Fibroblast of lung (primary cell): ENCODE results near the gene SMIM17. TPM values are rescaled to one million over a fixed set of nuclear protein-coding genes. Genes with fewer than 3 reads are reported as not detected.

ENCODE experiments used
- DNase-seq, 2 donors: peaks; one replicate each; pipeline versions ENCODE4 v3.0.0 to v3.0.0-alpha.2; 2010; ENCODE audit warnings: low read depth in 2 of 2
- H2AFZ ChIP-seq: 2 replicates; pipeline ENCODE4 v1.5.1; 2012; ENCODE audit warnings: low read length, control low read depth, inconsistent platforms
- H3K27ac ChIP-seq: 2 replicates; pipeline ENCODE4 v1.5.1; 2011; ENCODE audit warnings: low read length, control low read depth; ENCODE audit not compliant: insufficient read depth
- H3K27me3 ChIP-seq: 2 replicates; pipeline ENCODE4 v1.5.1; 2011; ENCODE audit warnings: mild to moderate bottlenecking, low read length; ENCODE audit not compliant: control insufficient read depth, insufficient read depth
- H3K36me3 ChIP-seq: 2 replicates; pipeline ENCODE4 v1.5.1; 2011; ENCODE audit warnings: low read length; ENCODE audit not compliant: control insufficient read depth, insufficient read depth
- H3K4me1 ChIP-seq: 2 replicates; pipeline ENCODE4 v1.5.1; 2011; ENCODE audit warnings: low read length; ENCODE audit not compliant: control insufficient read depth, insufficient read depth; ENCODE audit errors: extremely low read depth
- H3K4me2 ChIP-seq: 2 replicates; pipeline ENCODE4 v1.5.1; 2011; ENCODE audit warnings: low read length, control low read depth; ENCODE audit not compliant: insufficient read depth; ENCODE audit errors: extremely low read depth
- H3K4me3 ChIP-seq, 4 experiments: fragments of 200-600 bp in 1 of 4; sonication (generic) in 1 of 4; replicated peaks in 1 of 4; 2 replicates each; pipeline ENCODE4 v1.5.1; 2011 to 2016; ENCODE audit warnings: low read length in 4 of 4, low read depth in 3 of 4, mild to moderate bottlenecking in 3 of 4, control low read depth in 2 of 4, inconsistent platforms in 1 of 4, mixed read lengths in 1 of 4; ENCODE audit not compliant: insufficient read depth in 1 of 4; ENCODE audit errors: control extremely low read depth in 1 of 4
- H3K79me2 ChIP-seq: 2 replicates; pipeline ENCODE4 v1.5.1; 2012; ENCODE audit warnings: mild to moderate bottlenecking, low read length, inconsistent platforms; ENCODE audit not compliant: control insufficient read depth, insufficient read depth
- H3K9ac ChIP-seq: 2 replicates; pipeline ENCODE4 v1.5.1; 2011; ENCODE audit warnings: mild to moderate bottlenecking, low read length, control low read depth; ENCODE audit not compliant: insufficient read depth
- H3K9me3 ChIP-seq: 2 replicates; pipeline ENCODE4 v1.5.1; 2012; ENCODE audit warnings: low read depth, low read length; ENCODE audit not compliant: control insufficient read depth, insufficient read depth
- H4K20me1 ChIP-seq: 2 replicates; pipeline ENCODE4 v1.5.1; 2011; ENCODE audit warnings: low read length; ENCODE audit not compliant: control insufficient read depth, insufficient read depth; ENCODE audit errors: extremely low read depth
- CTCF ChIP-seq, 2 donors: IDR thresholded peaks in 1 of 2; conservative IDR thresholded peaks in 1 of 2; 1 replicate in 1 of 2; 2 replicates in 1 of 2; pipeline ENCODE4 v1.5.1; 2011 to 2012; ENCODE audit warnings: low read length in 2 of 2, control low read depth in 1 of 2, inconsistent platforms in 1 of 2, low read depth in 1 of 2, mild to moderate bottlenecking in 1 of 2
- EZH2 ChIP-seq: IDR thresholded peaks from 2 replicates; pipeline ENCODE4 v1.5.1; 2012; ENCODE audit warnings: low read length, control low read depth, mild to moderate bottlenecking; ENCODE audit errors: missing control alignments
- polyA plus RNA-seq, 2 donors: library from polyadenylated mRNA; depleted of rRNA in 1 of 2; stranded (reverse) in 1 of 2; unstranded in 1 of 2; fragments of >200 nt; gene quantifications; 2 replicates each; pipeline ENCODE4 v1.2.1, GENCODE V29; 2011 to 2012; ENCODE audit warnings: missing spikeins in 1 of 2
- total RNA-seq: library from RNA; depleted of rRNA; stranded (reverse); fragments of >200 nt; gene quantifications from 2 replicates; pipeline ENCODE4 v1.2.1, GENCODE V29; 2014

Gene SMIM17
- total and polyA plus RNA-seq, 2 donors (not counting 1 experiment from before 2014, with no cell fraction given) = 0.33 to 0.43 TPM

- Histone ChIP-seq H3K36me3 (peaks cover 6% of the 10 kb centered on the region), H3K27me3 (no peaks in the 10 kb centered on the region), H3K4me1 (no peaks in the 10 kb centered on the region), H2AFZ (no peak overlapping the region), H3K4me2 (no peak overlapping the region), H4K20me1 (no peaks in the 10 kb centered on the region), H3K79me2 (no peaks in the 10 kb centered on the region), H3K4me3 (no peak overlapping the region), H3K9ac (no peak overlapping the region), H3K27ac (no peak overlapping the region), H3K9me3 (no peaks in the 10 kb centered on the region)
- DNase-seq = no peak
- TF ChIP-seq EZH2 (no peak), CTCF (conservative IDR thresholded peaks at IDR 0.05 in 1 of 2, IDR thresholded peaks at IDR 0.05 in 1 of 2; ENCODE audit: low read depth in 1 of 2, low read length in 2 of 2) (no peak)
These were observed 20.0 kb upstream of the SMIM17 start for GRCh38 chr19:56623006-56623405.

DNA sequence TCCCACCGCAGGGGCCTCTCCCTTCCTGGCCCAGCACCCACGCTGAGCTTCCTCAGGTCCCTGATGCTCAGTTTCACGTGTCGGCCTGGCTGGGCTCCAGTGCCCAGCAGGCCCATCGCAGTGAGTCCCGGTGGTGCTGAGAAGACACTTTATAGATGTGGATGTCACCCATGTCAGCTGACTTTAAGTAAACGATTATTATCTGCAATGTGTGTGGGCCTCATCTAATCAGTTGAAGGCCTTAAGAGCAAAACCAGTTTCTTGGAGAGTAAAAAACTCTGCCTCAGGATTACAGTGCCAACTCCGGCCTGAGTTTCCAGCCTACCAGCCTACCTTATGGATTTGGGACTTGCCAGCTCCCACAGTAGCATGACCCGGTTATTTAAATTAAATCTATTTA, 17.3 kb upstream of the SMIM17 start:
- TF ChIP-seq EZH2 (no peak), CTCF (conservative IDR thresholded peaks at IDR 0.05 in 1 of 2, IDR thresholded peaks at IDR 0.05 in 1 of 2; ENCODE audit: low read depth in 1 of 2, low read length in 2 of 2) (no peak)
- Histone ChIP-seq H3K4me1 (no peaks in the 10 kb centered on the region), H3K4me2 (no peak overlapping the region), H3K9ac (no peak overlapping the region), H2AFZ (no peak overlapping the region), H3K4me3 (no peak overlapping the region), H3K79me2 (no peaks in the 10 kb centered on the region), H3K36me3 (peaks cover 6% of the 10 kb centered on the region), H4K20me1 (no peaks in the 10 kb centered on the region), H3K27me3 (no peaks in the 10 kb centered on the region), H3K9me3 (no peaks in the 10 kb centered on the region), H3K27ac (no peak overlapping the region)
- no peak for DNase-seq

DNA sequence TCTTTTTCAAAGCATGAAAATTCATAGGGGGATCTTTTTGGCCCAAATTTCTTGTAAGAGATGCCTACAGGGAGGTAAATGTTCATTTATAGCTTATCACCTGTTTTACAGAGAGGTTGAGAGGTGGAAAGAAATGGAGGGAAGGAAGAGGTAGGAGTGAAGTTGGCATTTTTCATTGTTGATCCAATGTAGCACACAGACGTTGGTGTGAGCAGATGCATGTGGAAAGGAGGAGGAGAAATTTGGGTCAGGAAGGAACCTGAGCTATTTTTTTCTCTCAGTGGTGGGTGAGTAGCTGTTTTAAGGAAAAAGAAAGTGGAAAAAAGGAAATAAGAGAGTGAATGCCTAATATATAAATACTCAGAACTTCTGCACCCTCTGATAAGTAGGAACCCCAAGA, 9.9 kb upstream of the SMIM17 start:
- Histone ChIP-seq H3K79me2 (no peaks in the 10 kb centered on the region), H3K36me3 (no peaks in the 10 kb centered on the region), H3K27ac (no peak overlapping the region), H3K27me3 (no peaks in the 10 kb centered on the region), H2AFZ (no peak overlapping the region), H3K4me3 (no peak overlapping the region), H3K9ac (no peak overlapping the region), H3K4me1 (no peaks in the 10 kb centered on the region), H3K4me2 (no peak overlapping the region), H3K9me3 (no peaks in the 10 kb centered on the region), H4K20me1 (no peaks in the 10 kb centered on the region)
- TF ChIP-seq CTCF (conservative IDR thresholded peaks at IDR 0.05 in 1 of 2, IDR thresholded peaks at IDR 0.05 in 1 of 2; ENCODE audit: low read depth in 1 of 2, low read length in 2 of 2) = no peak
- TF ChIP-seq EZH2 = no peak
- DNase-seq = no peak
